ENCODE data around the gene GATA2. TPM values are rescaled to one million over a fixed set of nuclear protein-coding genes. Genes with fewer than 3 reads are reported as not detected.

Gene GATA2
- total and polyA plus RNA-seq, 2 of the 8 experiments (the other 6 are each of a cell fraction or from before 2014, with no cell fraction given): 0.03 to 0.30 TPM

- no peaks in the 10 kb centered on the region for H3K9me3 ChIP-seq (ENCODE audit: insufficient read depth in 2 of 2, low read depth in 1 of 2, low read length in 1 of 2)
- H4K91ac ChIP-seq (replicated peaks; ENCODE audit: insufficient read length, low read length): no peak overlapping the region
- H3K27ac ChIP-seq (ENCODE audit: low read depth, low read length): no peak overlapping the region
- H2AK5ac ChIP-seq (ENCODE audit: low read depth, low read length): no peak overlapping the region
- H2BK15ac ChIP-seq (ENCODE audit: low read length): no peak overlapping the region
- H3K27me3 ChIP-seq (replicated peaks in 1 of 4; ENCODE audit: control insufficient read depth in 3 of 4, extremely low read depth in 1 of 4, insufficient read depth in 3 of 4, low read length in 3 of 4): peaks cover 15 to 51% (median 47%) of the 10 kb centered on the region in 4 experiments
- WGBS, 2 experiments (ENCODE audit: extremely low coverage in 1 of 2, insufficient coverage in 1 of 2, insufficient read length in 1 of 2, insufficient replicate concordance in 2 of 2, low coverage in 1 of 2, low lambda C conversion rate in 2 of 2, missing lambda C conversion rate in 1 of 2): 89% methylated on average over 10 of the region's 10 CpGs; no CpG with 5 or more reads in 1 of the 2 experiments
- DNase-seq (ENCODE audit: low read depth in 1 of 2, low spot score in 2 of 2): no peak
- peak overlapping the region; percentile 60; the same call in 1 of the 2 replicates for H2BK12ac ChIP-seq (ENCODE audit: low read depth, low read length)
- H3K9ac ChIP-seq (replicated peaks in 1 of 4; ENCODE audit: extremely low read depth in 1 of 4, low read depth in 3 of 4, low read length in 3 of 4): no peak overlapping the region
- H3K18ac ChIP-seq (ENCODE audit: extremely low read depth, low read length): no peak overlapping the region
- peaks cover 2% of the 10 kb centered on the region; the same call in 1 of the 2 replicates for H3K23me2 ChIP-seq (ENCODE audit: low read depth, low read length)
- peaks cover 0 to 4% of the 10 kb centered on the region in 2 experiments for H4K20me1 ChIP-seq (replicated peaks in 1 of 2; ENCODE audit: control insufficient read depth in 1 of 2, insufficient read depth in 2 of 2, low read length in 2 of 2)
- H3K36me3 ChIP-seq (ENCODE audit: control insufficient read depth in 2 of 4, insufficient read depth in 4 of 4, low read length in 3 of 4): no peaks in the 10 kb centered on the region
- CTCF ChIA-PET (ENCODE audit: partially characterized antibody): interaction anchor here (1.0 to 1.8 kb wide), 5 partner anchors 10 to 215 kb away, joined by 3 to 8 read pairs (median 6); no protein-coding TSS in a partner anchor
- no peak overlapping the region for H3K4me3 ChIP-seq (ENCODE audit: extremely low read depth in 1 of 4, insufficient read depth in 2 of 4, low read depth in 3 of 4, low read length in 4 of 4)
- H4K5ac ChIP-seq (ENCODE audit: insufficient read length, low read depth, low read length): no peak overlapping the region
- no peaks in the 10 kb centered on the region for H3K79me2 ChIP-seq (ENCODE audit: control insufficient read depth in 1 of 2, insufficient read depth in 2 of 2, low read length in 2 of 2)
- no peaks in the 10 kb centered on the region; the same call in 1 of the 2 replicates for H3K79me1 ChIP-seq (ENCODE audit: low read depth, low read length)
- no peak overlapping the region; the same call in 1 of the 2 replicates for H4K8ac ChIP-seq (ENCODE audit: extremely low read depth, insufficient read depth, low read length)
- POLR2A ChIA-PET (ENCODE audit: partially characterized antibody): interaction anchor here (0.6 kb wide), 1 partner anchor 244 kb away, joined by 3 read pairs; no protein-coding TSS in a partner anchor
- H3K56ac ChIP-seq (replicated peaks; ENCODE audit: insufficient read length, low read depth, low read length): no peak overlapping the region
- H3K23ac ChIP-seq (ENCODE audit: insufficient read length): no peak overlapping the region
- no peak overlapping the region for H2BK5ac ChIP-seq (ENCODE audit: low read depth, low read length)
- H2BK20ac ChIP-seq (ENCODE audit: low read length): no peak overlapping the region
- H2BK120ac ChIP-seq (replicated peaks; ENCODE audit: low read depth, low read length): no peak overlapping the region
- no peak overlapping the region for H3K14ac ChIP-seq (ENCODE audit: insufficient read length)
- no peak overlapping the region for H2AFZ ChIP-seq (ENCODE audit: low read length)
- peaks cover 0 to 12% (median 0%) of the 10 kb centered on the region in 4 experiments; a peak in 4 of 7 replicates for H3K4me1 ChIP-seq (replicated peaks in 1 of 4; ENCODE audit: control insufficient read depth in 3 of 4, insufficient read depth in 4 of 4, low read length in 3 of 4)
- H3K4me2 ChIP-seq (ENCODE audit: insufficient read depth in 1 of 2, low read depth in 2 of 2, low read length in 2 of 2): no peak overlapping the region
- FAIRE-seq: no peak
- no peak overlapping the region for H3K4ac ChIP-seq (replicated peaks; ENCODE audit: insufficient read length, low read depth, low read length)
- TF ChIP-seq USF2 (IDR thresholded peaks at IDR 0.05; ENCODE audit: low read length): no peak
- no peak for TF ChIP-seq SUZ12 (IDR thresholded peaks at IDR 0.05; ENCODE audit: low read length)
- TF ChIP-seq CHD2 (IDR thresholded peaks at IDR 0.05; ENCODE audit: low read length): no peak
- TF ChIP-seq MAFK (IDR thresholded peaks at IDR 0.05; ENCODE audit: low read depth, low read length): no peak
- TF ChIP-seq CTCF (IDR thresholded peaks at IDR 0.05; ENCODE audit: control extremely low read depth in 1 of 3, insufficient read depth in 1 of 3, low read depth in 1 of 3, low read length in 3 of 3): no peak
- TF ChIP-seq ZNF274 (IDR thresholded peaks at IDR 0.05; ENCODE audit: borderline replicate concordance, extremely low read depth, low read length): no peak
- TF ChIP-seq EZH2 (IDR thresholded peaks at IDR 0.05; ENCODE audit: low read depth, low read length, severe bottlenecking): no peak
- no peak for TF ChIP-seq RFX5 (IDR thresholded peaks at IDR 0.05; ENCODE audit: borderline replicate concordance, low read depth, low read length)
These were observed 24.0 kb downstream of the GATA2 start for GRCh38 chr3:128468791-128469527.
